ENCODE measurements around the gene MRPS34. TPM values are rescaled to one million over a fixed set of nuclear protein-coding genes. Genes with fewer than 3 reads are reported as not detected.
"Not testable (repeated sequence)": the region's sequence is repeated elsewhere in the genome, so short reads cannot be mapped to it uniquely, and the experiment has no call there.

Gene MRPS34
- total and polyA plus RNA-seq, 4 donors = 42.4 to 100 (median 58.7) TPM

DNA sequence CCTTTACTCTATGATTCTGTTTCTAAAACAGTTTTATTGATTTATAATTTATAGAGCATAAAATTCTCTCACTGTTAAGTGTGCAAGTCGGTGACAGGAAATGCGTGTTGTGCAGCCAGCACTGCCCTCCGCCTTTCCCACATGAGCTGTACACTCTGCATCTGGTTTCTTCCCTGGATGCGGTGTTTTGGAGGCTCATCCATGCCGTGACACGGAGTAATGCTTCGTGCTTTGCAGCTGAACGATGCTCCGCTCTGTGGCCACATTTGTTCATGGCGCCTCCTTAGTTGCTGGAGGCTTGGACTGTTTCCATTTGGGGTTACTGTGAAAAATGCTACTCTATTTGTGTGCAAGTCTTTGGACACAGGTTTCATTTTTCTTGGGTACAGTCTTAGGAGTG, 27.8 kb upstream of the MRPS34 start:
- Histone ChIP-seq H3K36me3 (ENCODE audit: control insufficient read depth in 4 of 4, insufficient read depth in 3 of 4, low read depth in 1 of 4, low read length in 3 of 4) (peaks cover 0 to 6% (median under 1%) of the 10 kb centered on the region in 4 donors), H3K27me3 (ENCODE audit: control insufficient read depth in 4 of 4, insufficient read depth in 4 of 4, low read length in 3 of 4) (no peaks in the 10 kb centered on the region)
- WGBS = 84% methylated on average over 10 of the region's 10 CpGs

DNA sequence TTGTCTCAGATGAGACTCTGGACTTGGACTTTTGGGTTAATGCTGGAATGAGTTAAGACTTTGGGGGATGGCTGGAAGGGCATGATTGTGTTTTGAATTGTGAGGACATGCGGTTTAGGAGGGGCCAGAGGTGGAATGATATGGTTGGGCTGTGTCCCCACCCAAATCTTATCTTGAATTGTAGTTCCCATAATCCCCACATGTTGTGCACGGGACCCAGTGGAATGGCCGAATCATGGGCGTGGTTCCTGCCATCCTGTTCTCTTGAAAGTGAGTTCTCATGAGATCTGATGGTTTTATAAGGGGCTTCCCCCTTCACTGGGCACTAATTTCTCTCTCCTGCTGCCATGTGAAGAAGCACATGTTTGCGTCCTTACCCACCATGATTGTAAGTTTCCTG, 26.3 kb upstream of the MRPS34 start:
- H3K4me1 ChIP-seq (ENCODE audit: control insufficient read depth in 4 of 4, insufficient read depth in 4 of 4, low read length in 3 of 4) = peaks cover 9 to 13% (median 11%) of the 10 kb centered on the region in 4 donors
- not testable (repeated sequence) for H3K9me3 ChIP-seq (ENCODE audit: control insufficient read depth in 4 of 4, low read length in 3 of 4); H3K27ac ChIP-seq (ENCODE audit: low read depth in 1 of 2, low read length in 2 of 2); H3K4me3 ChIP-seq (ENCODE audit: low read depth in 1 of 3, low read length in 3 of 3); DNase-seq (ENCODE audit: low spot score); H3K27me3 ChIP-seq (ENCODE audit: control insufficient read depth in 4 of 4, insufficient read depth in 4 of 4, low read length in 3 of 4); H3K36me3 ChIP-seq (ENCODE audit: control insufficient read depth in 4 of 4, insufficient read depth in 3 of 4, low read depth in 1 of 4, low read length in 3 of 4); H3K9ac ChIP-seq (ENCODE audit: low read depth in 1 of 2, low read length in 2 of 2)
- WGBS = 76% methylated on average over 5 of the region's 5 CpGs

More for the DNA sequence above, 27.8 kb upstream of the MRPS34 start:
- H3K9me3 ChIP-seq (ENCODE audit: control insufficient read depth in 4 of 4, low read length in 3 of 4) = no peaks in the 10 kb centered on the region
- TF ChIP-seq GABPA (IDR thresholded peaks at IDR 0.05 in 1 of 2, conservative IDR thresholded peaks at IDR 0.05 in 1 of 2) = no peak
- TF ChIP-seq NR2F2 (IDR thresholded peaks at IDR 0.05) = no peak
- TF ChIP-seq TAF1 (conservative IDR thresholded peaks at IDR 0.05) = no peak
- no peak for TF ChIP-seq JUND (IDR thresholded peaks at IDR 0.05)
- TF ChIP-seq, protein P1, sequence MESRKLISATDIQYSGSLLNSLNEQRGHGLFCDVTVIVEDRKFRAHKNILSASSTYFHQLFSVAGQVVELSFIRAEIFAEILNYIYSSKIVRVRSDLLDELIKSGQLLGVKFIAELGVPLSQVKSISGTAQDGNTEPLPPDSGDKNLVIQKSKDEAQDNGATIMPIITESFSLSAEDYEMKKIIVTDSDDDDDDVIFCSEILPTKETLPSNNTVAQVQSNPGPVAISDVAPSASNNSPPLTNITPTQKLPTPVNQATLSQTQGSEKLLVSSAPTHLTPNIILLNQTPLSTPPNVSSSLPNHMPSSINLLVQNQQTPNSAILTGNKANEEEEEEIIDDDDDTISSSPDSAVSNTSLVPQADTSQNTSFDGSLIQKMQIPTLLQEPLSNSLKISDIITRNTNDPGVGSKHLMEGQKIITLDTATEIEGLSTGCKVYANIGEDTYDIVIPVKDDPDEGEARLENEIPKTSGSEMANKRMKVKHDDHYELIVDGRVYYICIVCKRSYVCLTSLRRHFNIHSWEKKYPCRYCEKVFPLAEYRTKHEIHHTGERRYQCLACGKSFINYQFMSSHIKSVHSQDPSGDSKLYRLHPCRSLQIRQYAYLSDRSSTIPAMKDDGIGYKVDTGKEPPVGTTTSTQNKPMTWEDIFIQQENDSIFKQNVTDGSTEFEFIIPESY (IDR thresholded peaks at IDR 0.05) = no peak
- no peak for TF ChIP-seq CTCF (IDR thresholded peaks at IDR 0.05; ENCODE audit: low read depth, low read length, missing input control)
- no peak for TF ChIP-seq REST (IDR thresholded peaks at IDR 0.05)
- TF ChIP-seq RXRA (IDR thresholded peaks at IDR 0.05) = no peak
- TF ChIP-seq SP1 (IDR thresholded peaks at IDR 0.05) = no peak
- no peak for TF ChIP-seq FOXA2 (IDR thresholded peaks at IDR 0.05)
- TF ChIP-seq, protein P2, sequence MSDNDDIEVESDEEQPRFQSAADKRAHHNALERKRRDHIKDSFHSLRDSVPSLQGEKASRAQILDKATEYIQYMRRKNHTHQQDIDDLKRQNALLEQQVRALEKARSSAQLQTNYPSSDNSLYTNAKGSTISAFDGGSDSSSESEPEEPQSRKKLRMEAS (IDR thresholded peaks at IDR 0.05) = no peak
- TF ChIP-seq EGR1 (IDR thresholded peaks at IDR 0.05; ENCODE audit: low read depth in 2 of 2) = no peak
- TF ChIP-seq HNF4G (IDR thresholded peaks at IDR 0.05) = no peak
- no peak for TF ChIP-seq HNF4A (conservative IDR thresholded peaks at IDR 0.05)
- no peak for TF ChIP-seq RAD21 (IDR thresholded peaks at IDR 0.05)
- H3K4me3 ChIP-seq (ENCODE audit: low read depth in 1 of 3, low read length in 3 of 3) = no peak overlapping the region
- no peak for DNase-seq (ENCODE audit: low spot score)
- no peaks in the 10 kb centered on the region for H3K4me1 ChIP-seq (ENCODE audit: control insufficient read depth in 4 of 4, insufficient read depth in 4 of 4, low read length in 3 of 4)
- H3K27ac ChIP-seq (ENCODE audit: low read depth in 1 of 2, low read length in 2 of 2) = no peak overlapping the region
- H3K9ac ChIP-seq (ENCODE audit: low read depth in 1 of 2, low read length in 2 of 2) = no peak overlapping the region

All from liver (tissue), 9 donors.